ENCODE measurements around the gene KCNH1.

GRCh38 chr1:210648588-210649269 lies 485.2 kb downstream of the KCNH1 start:
- TF ChIP-seq, protein P1, sequence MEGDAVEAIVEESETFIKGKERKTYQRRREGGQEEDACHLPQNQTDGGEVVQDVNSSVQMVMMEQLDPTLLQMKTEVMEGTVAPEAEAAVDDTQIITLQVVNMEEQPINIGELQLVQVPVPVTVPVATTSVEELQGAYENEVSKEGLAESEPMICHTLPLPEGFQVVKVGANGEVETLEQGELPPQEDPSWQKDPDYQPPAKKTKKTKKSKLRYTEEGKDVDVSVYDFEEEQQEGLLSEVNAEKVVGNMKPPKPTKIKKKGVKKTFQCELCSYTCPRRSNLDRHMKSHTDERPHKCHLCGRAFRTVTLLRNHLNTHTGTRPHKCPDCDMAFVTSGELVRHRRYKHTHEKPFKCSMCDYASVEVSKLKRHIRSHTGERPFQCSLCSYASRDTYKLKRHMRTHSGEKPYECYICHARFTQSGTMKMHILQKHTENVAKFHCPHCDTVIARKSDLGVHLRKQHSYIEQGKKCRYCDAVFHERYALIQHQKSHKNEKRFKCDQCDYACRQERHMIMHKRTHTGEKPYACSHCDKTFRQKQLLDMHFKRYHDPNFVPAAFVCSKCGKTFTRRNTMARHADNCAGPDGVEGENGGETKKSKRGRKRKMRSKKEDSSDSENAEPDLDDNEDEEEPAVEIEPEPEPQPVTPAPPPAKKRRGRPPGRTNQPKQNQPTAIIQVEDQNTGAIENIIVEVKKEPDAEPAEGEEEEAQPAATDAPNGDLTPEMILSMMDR (IDR thresholded peaks at IDR 0.05; ENCODE audit: low read depth, low read length), result no peak
- TF ChIP-seq EZH2phosphoT487 (IDR thresholded peaks at IDR 0.05; ENCODE audit: low read depth), result no peak

Measured in OCI-LY3 (cell line).